NCI-H1105 (cell line): ENCODE measurements around the gene PDRG1.

Source experiments
- DNase-seq: peaks from one replicate; lab custom pipeline; 2025; lab: John Stamatoyannopoulos, UW

The PDRG1 gene

DNA sequence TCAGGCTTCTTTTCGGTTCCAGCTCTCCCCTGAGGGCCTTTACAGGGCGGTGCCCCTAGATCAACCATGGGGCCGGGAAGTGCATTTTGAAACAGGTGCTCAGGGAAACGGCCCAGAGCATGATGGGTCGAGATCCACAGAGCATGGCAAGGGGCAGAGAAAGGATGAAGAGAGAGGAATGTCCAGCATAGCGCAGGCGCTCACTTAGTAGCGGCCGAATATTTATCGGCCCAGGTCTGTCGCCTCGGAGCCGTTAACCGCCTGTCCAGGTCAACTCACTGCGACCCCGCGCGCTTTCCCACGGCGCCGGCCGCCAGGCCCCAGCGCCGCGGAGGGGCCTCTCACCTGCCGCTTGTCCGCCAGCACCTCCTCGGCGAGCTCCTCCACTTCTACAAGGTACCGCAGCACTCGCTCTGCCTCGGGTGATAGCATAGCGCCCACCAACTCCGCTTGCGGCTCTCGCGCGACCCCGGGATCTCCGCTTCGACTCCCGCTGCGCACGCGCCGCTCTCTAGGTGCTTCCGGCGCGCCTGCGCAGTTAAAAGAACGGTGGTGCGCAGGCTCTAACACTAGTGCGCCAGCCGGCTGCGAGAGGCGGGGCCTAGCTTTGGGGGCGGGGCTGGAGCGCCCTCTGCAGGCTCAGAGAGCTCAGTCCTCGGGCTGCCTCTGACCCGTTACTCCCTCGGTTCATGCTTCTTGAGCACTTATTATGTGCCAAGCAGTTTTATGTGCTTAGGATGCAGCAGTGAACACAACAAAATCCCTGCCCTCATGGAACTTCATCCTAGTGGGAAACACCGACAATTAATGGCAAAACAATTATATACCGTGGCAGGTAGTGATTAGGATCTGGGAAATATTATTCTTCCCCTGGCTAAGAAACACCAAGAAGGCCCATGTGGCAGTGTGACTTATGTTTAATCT, at the start of gene PDRG1:
TSS of gene PDRG1 (minus strand) at position 517 of the 924 bp plus-strand sequence. CDS start at position 432, 85 bp downstream.
- DNase-seq = peak; percentile 96

DNA sequence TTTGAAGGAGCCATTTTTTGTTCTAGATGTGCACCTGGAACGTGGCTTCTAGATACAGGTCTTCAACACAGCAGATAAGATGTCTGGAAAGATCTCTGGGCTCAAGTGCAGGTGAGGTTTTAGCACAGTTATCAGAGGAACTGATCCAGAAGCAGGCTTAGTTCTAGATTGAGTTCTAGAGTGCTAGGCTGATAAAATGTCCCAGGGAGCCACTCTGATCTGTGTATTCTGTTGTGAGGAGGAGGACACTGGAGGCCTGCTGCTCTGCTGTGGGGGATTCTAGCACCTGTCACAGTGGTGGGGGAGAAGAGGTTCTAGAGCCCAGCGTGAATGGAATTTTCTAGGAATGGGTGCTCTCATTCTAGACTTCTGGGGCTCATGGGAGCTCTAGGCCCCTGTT, 46.4 kb upstream of the PDRG1 start:
- DNase-seq = no peak

GRCh38 chr20:31996996-31997395, 45.1 kb upstream of the PDRG1 start:
- no peak for DNase-seq

- no peak for DNase-seq
Observed at GRCh38 chr20:31992086-31992485, 40.2 kb upstream of the PDRG1 start.

DNA sequence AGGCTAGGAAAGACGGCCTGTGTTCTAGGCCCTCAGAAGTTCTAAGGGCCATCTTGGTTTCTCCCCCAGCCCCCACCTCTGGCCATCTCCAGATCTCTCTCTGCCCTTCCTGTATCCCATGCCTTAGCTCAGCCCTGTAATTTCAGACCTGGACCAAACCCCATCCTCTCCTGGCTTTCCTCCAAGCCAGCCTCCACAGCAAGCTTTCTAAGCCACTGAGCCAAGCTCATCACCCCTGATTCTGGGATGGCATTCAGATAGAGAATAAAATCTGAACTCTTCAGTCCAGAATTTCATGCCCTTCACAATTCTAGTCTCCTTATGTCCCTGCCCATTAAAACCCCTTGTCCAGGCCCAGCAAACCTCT, 39.5 kb upstream of the PDRG1 start:
- DNase-seq = no peak

- DNase-seq = peak; percentile 61
Observed at GRCh38 chr20:31990641-31991338, 38.9 kb upstream of the PDRG1 start.

GRCh38 chr20:31989030-31989645, 37.3 kb upstream of the PDRG1 start:
- no peak for DNase-seq

- no peak for DNase-seq
Observed at GRCh38 chr20:31988430-31989015, 36.7 kb upstream of the PDRG1 start.

- DNase-seq = no peak
Observed at GRCh38 chr20:31987744-31988143, 35.9 kb upstream of the PDRG1 start.

- no peak for DNase-seq
Observed at GRCh38 chr20:31984981-31985471, 33.2 kb upstream of the PDRG1 start.

DNA sequence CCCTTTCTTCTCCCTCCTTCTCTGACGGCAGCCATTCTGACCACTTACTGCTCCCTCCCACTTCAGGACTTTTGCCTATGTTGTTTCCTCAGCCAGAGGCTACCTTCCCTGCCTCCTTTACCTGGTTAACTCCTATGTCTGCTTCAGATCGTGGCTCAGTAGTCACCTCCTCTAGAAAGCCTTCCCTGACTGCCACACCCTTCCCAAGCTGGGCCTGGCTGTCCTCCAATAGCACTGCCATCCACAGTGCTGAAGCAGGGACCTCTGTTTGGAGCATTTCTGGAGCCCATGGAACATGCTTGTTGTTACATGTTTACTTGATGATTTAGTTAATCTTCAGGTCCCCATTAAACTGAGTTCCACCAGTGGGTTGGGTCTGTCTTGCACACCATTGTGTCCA, 29.9 kb upstream of the PDRG1 start:
- DNase-seq = no peak

- no peak for DNase-seq
Observed at GRCh38 chr20:31979713-31980426, 28.0 kb upstream of the PDRG1 start.

DNA sequence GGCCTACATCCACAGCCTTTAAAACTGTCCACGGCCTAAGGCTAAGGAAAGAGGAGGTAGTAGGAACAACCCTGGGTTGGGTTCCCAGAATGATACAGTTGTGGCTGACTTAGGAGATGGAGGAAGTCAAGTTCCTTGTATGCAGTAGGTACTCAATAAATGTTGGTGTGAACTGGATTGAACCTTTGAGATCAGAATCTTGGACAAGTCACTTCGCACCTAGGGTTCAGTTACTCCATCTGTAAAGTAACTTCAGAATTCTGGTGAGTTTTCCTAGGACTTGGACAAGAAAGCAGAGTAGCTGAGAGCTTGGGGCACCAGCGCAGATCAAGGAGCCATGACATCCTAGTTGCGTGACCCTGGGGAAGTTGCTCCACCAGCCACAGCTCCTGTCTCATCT, 25.2 kb upstream of the PDRG1 start:
- no peak for DNase-seq

GRCh38 chr20:31975874-31976273, 24.0 kb upstream of the PDRG1 start:
- no peak for DNase-seq

- no peak for DNase-seq
Observed at GRCh38 chr20:31974951-31975487, 23.2 kb upstream of the PDRG1 start.

- no peak for DNase-seq
Observed at GRCh38 chr20:31974296-31974695, 22.4 kb upstream of the PDRG1 start.

- DNase-seq = no peak
Observed at GRCh38 chr20:31972471-31973021, 20.7 kb upstream of the PDRG1 start.

DNA sequence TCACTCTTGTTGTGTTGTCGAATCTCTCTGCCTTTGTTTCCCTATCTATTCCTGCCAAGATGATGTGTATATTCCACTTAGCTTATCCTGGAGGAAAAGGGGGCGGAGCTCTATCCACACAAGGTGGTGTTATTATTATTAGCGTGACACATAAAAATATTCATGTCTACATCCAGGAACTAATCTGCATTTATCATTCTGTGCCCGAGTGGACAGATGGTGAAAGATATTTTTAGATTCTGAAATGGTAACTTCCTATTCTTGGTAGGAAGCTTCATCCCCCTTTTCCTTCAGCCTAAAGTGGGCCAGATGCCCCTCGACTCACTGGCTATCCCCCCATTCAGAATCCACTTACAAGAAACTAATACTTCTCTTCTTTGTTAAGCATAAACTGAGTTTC, 18.1 kb upstream of the PDRG1 start:
- no peak for DNase-seq

- DNase-seq = peak; percentile 16
Observed at GRCh38 chr20:31968291-31969126, 16.7 kb upstream of the PDRG1 start.

DNA sequence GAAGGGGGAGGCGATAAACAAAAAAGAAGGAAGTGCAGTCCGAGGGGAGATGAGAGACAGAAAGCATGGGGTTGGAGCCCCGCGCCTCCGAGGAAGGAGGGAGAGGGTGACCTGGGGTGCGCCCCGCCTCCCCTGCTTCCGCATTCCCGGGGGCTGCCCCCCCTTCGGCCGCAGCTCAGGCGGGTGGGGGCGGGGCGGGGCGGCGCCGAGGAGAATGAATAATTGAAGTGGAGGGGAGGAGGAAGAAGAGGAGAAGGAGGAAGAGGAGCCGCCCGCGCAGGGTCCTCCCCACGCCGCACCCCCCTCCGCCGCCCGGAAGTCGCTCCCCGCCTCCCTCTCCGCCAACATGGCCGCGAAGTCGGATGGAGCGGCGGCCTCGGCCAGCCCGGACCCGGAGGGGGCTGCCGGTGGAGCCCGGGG, 16.0 kb upstream of the PDRG1 start, which contains the start of gene XKR7:
TSS of gene XKR7 (plus strand) at position 322 of the 420 bp plus-strand sequence. CDS start at position 347, 25 bp downstream.
- peak; percentile 69 for DNase-seq
